ENCODE measurements around the gene PSKH1.

GRCh38 chr16:67930191-67930590 lies 37.1 kb downstream of the PSKH1 start:
- TF ChIP-seq EZH2phosphoT487 (IDR thresholded peaks at IDR 0.05; ENCODE audit: insufficient read depth, low read depth): no peak
- TF ChIP-seq EZH2 (IDR thresholded peaks at IDR 0.05; ENCODE audit: insufficient read depth, poor library complexity, severe bottlenecking): no peak
